Stomach (tissue), 9 donors: ENCODE results near the gene CLCN6. TPM values are rescaled to one million over a fixed set of nuclear protein-coding genes. Genes with fewer than 3 reads are reported as not detected.

Experiments used
- DNase-seq, 2 donors: peaks; one replicate each; pipeline versions ENCODE4 v3.0.0 to v3.0.0-alpha.2; 2013 to 2019
- H3K27ac ChIP-seq, 5 donors: fragments of 200-600 bp in 4 of 5; sonication (generic) in 4 of 5; one replicate each; pipeline ENCODE4 v1.5.1; 2013 to 2019; ENCODE audit warnings: mild to moderate bottlenecking in 1 of 5, moderate library complexity in 1 of 5
- H3K27me3 ChIP-seq, 3 donors: fragments of 200-600 bp; sonication (generic); one replicate each; pipeline ENCODE4 v1.5.1; 2017 to 2019; ENCODE audit warnings: mixed run types in 1 of 3
- H3K36me3 ChIP-seq, 4 donors: fragments of 200-600 bp; sonication (generic); 1 replicate in 3 of 4; 2 replicates in 1 of 4; pipeline ENCODE4 v1.5.1; 2016 to 2019
- H3K4me1 ChIP-seq, 4 donors: fragments of 200-600 bp; sonication (generic); one replicate each; pipeline ENCODE4 v1.5.1; 2016 to 2019
- H3K4me3 ChIP-seq, 4 donors: fragments of 200-600 bp; sonication (generic) in 3 of 4; one replicate each; pipeline ENCODE4 v1.5.1; 2016 to 2019; ENCODE audit warnings: mild to moderate bottlenecking in 1 of 4
- H3K9me3 ChIP-seq, 4 donors: fragments of 200-600 bp; sonication (generic); one replicate each; pipeline ENCODE4 v1.5.1; 2016 to 2019
- EP300 ChIP-seq: sonication (generic); formaldehyde crosslinking; IDR thresholded peaks from one replicate; pipeline ENCODE4 v1.6.1; 2017; ENCODE audit warnings: antibody characterized with exemption
- POLR2A ChIP-seq, 4 donors: fragments of 450-650 bp; IDR thresholded peaks; one replicate each; pipeline ENCODE4 v1.6.1; 2016; ENCODE audit warnings: antibody characterized with exemption in 4 of 4, control low read depth in 2 of 4, mild to moderate bottlenecking in 1 of 4, moderate library complexity in 1 of 4
- POLR2AphosphoS5 ChIP-seq, 3 donors: sonication (generic); formaldehyde crosslinking; IDR thresholded peaks; one replicate each; pipeline ENCODE4 v1.6.1; 2016; ENCODE audit warnings: antibody characterized with exemption in 3 of 3
- WGBS, 5 donors: extraction: QIAGEN DNeasy Blood & Tissue Kit in 3 of 5; methylation state at CpG; one replicate each; pipeline versions ENCODE4 v1.1.5 to v1.1.7; 2013 to 2018; 5-methylcytosine and 5-hydroxymethylcytosine counted together
- intact Hi-C: fragments of 100-400 bp; cut with DNase I; formaldehyde crosslinking; loops from one replicate; pipeline ENCODE4 v1.15.1; 2023; ENCODE audit warnings: low total_unique reads
- polyA plus RNA-seq, 3 donors: library from polyadenylated mRNA; stranded (reverse); fragments of 200-250 nt; gene quantifications; one replicate each; pipeline ENCODE4 v1.2.3, GENCODE V29; 2013
- total RNA-seq, 5 donors: library from RNA; depleted of rRNA; stranded (reverse); fragments of >200 nt; gene quantifications; one replicate each; pipeline versions ENCODE4 v1.1.0 to v1.2.3, GENCODE V29; 2014 to 2016
- TF ChIP-seq, protein P1 (sequence below), 7 experiments: fragments of 450-650 bp in 4 of 7; fragments of 200-600 bp in 3 of 7; sonication (generic) in 3 of 7; IDR thresholded peaks; one replicate each; pipeline ENCODE4 v1.5.1; 2016 to 2019; ENCODE audit warnings: antibody characterized with exemption in 7 of 7, control low read depth in 2 of 7, mild to moderate bottlenecking in 1 of 7
- donor health status: healthy with polysubstance abuse.
- donor health status: Bipolar disorder and iron deficiency.
- donor health status: healthy.

The CLCN6 gene
- total and polyA plus RNA-seq, 8 donors = 4.1 to 49.6 (median 10.2) TPM

- WGBS, 5 donors = 38 to 59% (median 52%) methylated on average over 6 of the region's 6 CpGs
- Histone ChIP-seq H3K4me1 (peaks cover 0 to 17% (median 5%) of the 10 kb centered on the region in 4 donors), H3K27me3 (peaks cover 0 to 37% (median 10%) of the 10 kb centered on the region in 3 donors), H3K4me3 (no peak overlapping the region), H3K36me3 (no peaks in the 10 kb centered on the region), H3K27ac (no peak overlapping the region), H3K9me3 (no peaks in the 10 kb centered on the region)
- DNase-seq = peak in 1 of 2 donors; percentile 20
- intact Hi-C loops = no loop called here
- TF ChIP-seq POLR2A (IDR thresholded peaks at IDR 0.05) (no peak), EP300 (no peak), POLR2AphosphoS5 (IDR thresholded peaks at IDR 0.05) (no peak)
- TF ChIP-seq, protein P1, sequence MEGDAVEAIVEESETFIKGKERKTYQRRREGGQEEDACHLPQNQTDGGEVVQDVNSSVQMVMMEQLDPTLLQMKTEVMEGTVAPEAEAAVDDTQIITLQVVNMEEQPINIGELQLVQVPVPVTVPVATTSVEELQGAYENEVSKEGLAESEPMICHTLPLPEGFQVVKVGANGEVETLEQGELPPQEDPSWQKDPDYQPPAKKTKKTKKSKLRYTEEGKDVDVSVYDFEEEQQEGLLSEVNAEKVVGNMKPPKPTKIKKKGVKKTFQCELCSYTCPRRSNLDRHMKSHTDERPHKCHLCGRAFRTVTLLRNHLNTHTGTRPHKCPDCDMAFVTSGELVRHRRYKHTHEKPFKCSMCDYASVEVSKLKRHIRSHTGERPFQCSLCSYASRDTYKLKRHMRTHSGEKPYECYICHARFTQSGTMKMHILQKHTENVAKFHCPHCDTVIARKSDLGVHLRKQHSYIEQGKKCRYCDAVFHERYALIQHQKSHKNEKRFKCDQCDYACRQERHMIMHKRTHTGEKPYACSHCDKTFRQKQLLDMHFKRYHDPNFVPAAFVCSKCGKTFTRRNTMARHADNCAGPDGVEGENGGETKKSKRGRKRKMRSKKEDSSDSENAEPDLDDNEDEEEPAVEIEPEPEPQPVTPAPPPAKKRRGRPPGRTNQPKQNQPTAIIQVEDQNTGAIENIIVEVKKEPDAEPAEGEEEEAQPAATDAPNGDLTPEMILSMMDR (IDR thresholded peaks at IDR 0.05) = no peak
Measured at GRCh38 chr1:11877074-11877473, 71.1 kb downstream of the CLCN6 start.

GRCh38 chr1:11878081-11878890 lies 72.3 kb downstream of the CLCN6 start:
- Histone ChIP-seq H3K4me3 (no peak overlapping the region), H3K27ac (no peak overlapping the region), H3K27me3 (peaks cover 0 to 41% (median 10%) of the 10 kb centered on the region in 3 donors), H3K36me3 (no peaks in the 10 kb centered on the region), H3K9me3 (no peaks in the 10 kb centered on the region), H3K4me1 (peaks cover 0 to 24% (median 9%) of the 10 kb centered on the region in 4 donors)
- 78 to 89% (median 87%) methylated on average over 8 to 31 of the region's 31 CpGs for WGBS, 5 donors
- TF ChIP-seq, protein P1 (IDR thresholded peaks at IDR 0.05) = no peak
- intact Hi-C loops = no loop called here
- DNase-seq = no peak

GRCh38 chr1:11878891-11879190 lies 72.8 kb downstream of the CLCN6 start:
- WGBS, 5 donors = 82 to 100% (median 93%) methylated on average over 4 to 6 of the region's 6 CpGs
- Histone ChIP-seq H3K27me3 (peaks cover 0 to 41% (median 10%) of the 10 kb centered on the region in 3 donors), H3K4me3 (no peak overlapping the region), H3K4me1 (peaks cover 0 to 24% (median 9%) of the 10 kb centered on the region in 4 donors), H3K36me3 (no peaks in the 10 kb centered on the region), H3K9me3 (no peaks in the 10 kb centered on the region), H3K27ac (no peak overlapping the region)
- intact Hi-C loops = no loop called here
- TF ChIP-seq POLR2AphosphoS5 (IDR thresholded peaks at IDR 0.05) = no peak
- no peak for TF ChIP-seq POLR2A (IDR thresholded peaks at IDR 0.05)
- TF ChIP-seq, protein P1 (IDR thresholded peaks at IDR 0.05) = no peak
- no peak for TF ChIP-seq EP300
- DNase-seq = no peak

GRCh38 chr1:11879311-11880180 lies 73.6 kb downstream of the CLCN6 start:
- TF ChIP-seq EP300 = no peak
- TF ChIP-seq POLR2AphosphoS5 (IDR thresholded peaks at IDR 0.05) = no peak
- TF ChIP-seq POLR2A (IDR thresholded peaks at IDR 0.05) = no peak
- TF ChIP-seq, protein P1 (IDR thresholded peaks at IDR 0.05) = no peak

More at GRCh38 chr1:11879311-11880180, 73.6 kb downstream of the CLCN6 start:
- DNase-seq = no peak
- intact Hi-C loops = no loop called here
- no peak overlapping the region for H3K27ac ChIP-seq
- no peak overlapping the region for H3K4me3 ChIP-seq
- H3K36me3 ChIP-seq = no peaks in the 10 kb centered on the region
- H3K4me1 ChIP-seq = peaks cover 0 to 24% (median 9%) of the 10 kb centered on the region in 4 donors
- H3K27me3 ChIP-seq = peaks cover 0 to 41% (median 10%) of the 10 kb centered on the region in 3 donors
- no peaks in the 10 kb centered on the region for H3K9me3 ChIP-seq
- 80 to 86% (median 82%) methylated on average over 17 to 28 of the region's 28 CpGs for WGBS, 5 donors
